ENCODE data around the gene TLCD1. TPM values are rescaled to one million over a fixed set of nuclear protein-coding genes. Genes with fewer than 3 reads are reported as not detected.
A peak's percentile ranks its signal among the peaks of the same experiment; 100 is the strongest.
"Not testable (repeated sequence)": the region's sequence is repeated elsewhere in the genome, so short reads cannot be mapped to it uniquely, and the experiment has no call there.

Gene TLCD1
- polyA plus RNA-seq, 6 donors from 2014 or later: 0.93 to 1.2 TPM; not detected in 4

DNA sequence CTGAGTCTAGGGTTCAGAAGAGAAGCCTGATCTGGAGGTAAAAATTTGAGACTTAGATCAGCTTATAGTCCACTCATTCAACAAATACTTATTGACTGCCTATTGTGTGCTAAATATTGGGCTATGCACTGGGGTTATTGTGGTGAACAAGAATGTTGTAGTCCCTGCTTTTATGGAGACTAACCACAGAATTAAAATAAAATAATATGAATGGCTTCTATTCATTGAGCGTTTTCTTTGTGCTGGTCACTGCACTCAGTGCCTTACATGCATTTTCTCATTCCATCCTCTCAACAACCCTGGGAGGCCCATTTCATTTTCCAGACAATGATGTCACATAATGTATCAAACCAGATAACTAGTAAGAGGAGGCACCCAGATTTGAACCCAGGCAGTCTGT is 7.3 kb upstream of the TLCD1 start:
- Mint-ChIP-seq H3K36me3 (peaks cover 0 to under 1% of the 10 kb centered on the region in 2 donors), H3K9me3 (no peaks in the 10 kb centered on the region), H3K27ac (peak overlapping the region in 2 of 6 donors; percentile 22 to 54), H3K4me1 (peaks cover 26 to 69% (median 58%) of the 10 kb centered on the region in 3 donors), H3K4me3 (peak overlapping the region in 3 of 8 donors; percentile 13 to 51 (median 37)), H3K27me3 (no peaks in the 10 kb centered on the region)
- DNase-seq (no peak), ATAC-seq (ENCODE audit: low read depth in 2 of 2) (no peak)

DNA sequence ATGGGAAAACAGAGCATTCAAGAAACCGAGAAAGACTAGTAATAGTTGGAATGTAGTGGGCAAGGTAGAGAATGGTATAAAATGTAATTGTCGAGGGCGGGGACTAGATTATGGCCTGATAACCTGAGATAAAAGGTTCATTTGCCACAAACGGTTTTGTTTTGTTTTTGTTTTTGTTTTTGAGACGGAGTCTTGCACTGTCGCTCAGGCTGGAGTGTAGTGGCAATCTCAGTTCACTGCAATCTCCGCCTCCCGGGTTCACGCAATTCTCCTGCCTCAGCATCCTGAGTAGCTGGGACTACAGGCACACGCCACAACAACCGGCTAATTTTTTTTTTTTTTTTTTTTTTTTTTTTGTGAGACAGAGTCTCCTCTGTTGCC is 3.9 kb upstream of the TLCD1 start:
- Mint-ChIP-seq H3K9me3 (no peaks in the 10 kb centered on the region), H3K27me3 (no peaks in the 10 kb centered on the region), H3K4me1 (peaks cover 47 to 62% (median 62%) of the 10 kb centered on the region in 3 donors), H3K4me3 (peak overlapping the region in 5 of 8 donors; percentile 18 to 100 (median 97)), H3K36me3 (no peaks in the 10 kb centered on the region), H3K27ac (peak overlapping the region in 5 of 6 donors; percentile 17 to 100 (median 82))
- ATAC-seq (ENCODE audit: low read depth in 2 of 2) (no peak), DNase-seq (no peak)

DNA sequence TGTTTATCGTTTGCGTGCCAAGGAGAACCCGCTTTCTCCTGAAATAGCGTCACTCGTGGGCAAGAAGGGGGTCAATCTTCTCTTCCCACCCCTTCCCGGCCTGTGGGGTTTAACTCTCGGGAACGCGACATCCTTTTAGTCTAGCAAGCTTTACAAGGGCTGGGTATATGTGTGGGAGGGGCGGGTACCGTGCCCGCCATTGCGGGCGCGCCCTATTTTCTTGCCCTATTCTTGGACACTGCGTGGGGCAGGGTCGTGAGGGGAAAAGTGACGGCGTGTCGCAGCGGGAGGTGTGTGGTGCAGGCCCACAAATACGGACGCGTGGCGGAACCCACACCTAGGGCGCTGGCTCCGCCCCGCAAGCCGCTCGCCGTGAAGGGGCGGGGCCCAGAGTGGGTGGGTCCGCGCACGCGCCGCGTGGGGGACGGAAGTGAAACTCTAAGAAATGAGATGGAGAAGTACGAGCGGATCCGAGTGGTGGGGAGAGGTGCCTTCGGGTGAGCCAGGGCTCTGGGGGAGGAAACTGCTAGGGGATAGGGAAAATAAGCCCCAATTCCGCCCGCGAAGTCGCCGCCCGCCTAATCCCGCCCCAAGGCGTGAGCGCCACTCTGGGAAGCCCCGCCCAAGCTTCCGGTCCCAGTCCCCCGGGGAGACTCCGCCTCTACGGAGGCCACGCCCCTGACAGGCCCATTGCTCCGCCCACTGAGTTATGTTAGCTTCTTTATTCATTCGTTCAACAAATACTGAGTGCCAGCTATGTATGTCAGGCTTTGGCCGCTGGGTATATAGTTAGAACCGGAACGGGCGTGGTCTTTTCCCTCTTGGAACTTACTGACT is 2.5 kb upstream of the TLCD1 start, which contains the start of gene NEK8:
Gene NEK8 (plus strand): TSS at position 425 of the 837 bp plus-strand sequence. CDS start 26 bp downstream, at position 451.
- Mint-ChIP-seq H3K27me3 (no peaks in the 10 kb centered on the region), H3K27ac (peak within 1 kb of the TSS; percentile 99 to 100 (median 100)), H3K4me3 (peak within 1 kb of the TSS; percentile 95 to 100 (median 97)), H3K4me1 (peaks cover 55 to 61% (median 57%) of the 10 kb centered on the region in 3 donors), H3K9me3 (no peaks in the 10 kb centered on the region), H3K36me3 (peaks cover 6 to 10% of the 10 kb centered on the region in 2 donors)
- DNase-seq (peak; percentile 99), ATAC-seq (ENCODE audit: low read depth in 2 of 2) (peak; percentile 62 to 64)

DNA sequence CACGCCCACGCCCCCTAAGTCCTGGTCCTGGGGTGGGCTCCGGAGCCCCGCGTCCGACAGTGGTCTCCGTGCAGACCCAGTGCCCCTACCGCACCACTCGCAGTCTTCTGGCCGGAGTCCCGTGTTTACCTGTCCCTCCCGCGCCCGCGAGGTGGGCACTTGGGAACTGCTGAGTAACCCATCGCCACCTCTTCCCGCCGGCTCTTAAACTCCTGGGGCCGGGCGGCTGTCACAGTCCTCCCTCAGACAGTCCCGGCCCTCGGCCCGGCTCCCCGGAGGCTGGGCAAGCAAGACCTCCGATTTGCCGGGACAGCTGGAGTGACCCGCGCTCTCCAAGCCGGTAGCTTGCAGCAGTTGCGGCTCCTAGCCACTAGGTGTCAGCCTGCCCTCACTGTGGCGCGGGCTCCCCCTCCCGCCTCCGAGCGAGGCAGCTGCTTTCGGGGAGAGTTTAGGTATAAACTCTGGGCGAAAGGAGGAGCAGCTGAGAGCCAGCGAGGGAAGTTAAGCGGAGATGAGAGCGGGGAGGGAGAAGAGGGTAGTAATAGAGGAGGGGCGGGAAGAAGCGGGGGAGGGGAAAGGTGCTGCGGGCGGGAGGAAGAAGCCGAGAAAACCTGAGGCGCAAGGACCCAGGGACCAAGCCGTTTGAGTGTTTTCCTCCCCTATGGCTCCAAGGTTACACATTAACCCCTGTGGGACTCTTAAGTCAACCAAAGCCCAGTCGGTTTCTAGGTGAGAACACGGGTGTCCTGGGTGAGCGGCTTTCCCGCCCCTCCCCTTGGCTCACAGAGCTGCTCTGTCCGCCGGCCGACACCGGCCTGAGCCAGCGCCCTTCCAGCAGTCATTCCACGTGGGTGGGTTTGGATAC is 826 bp upstream of the TLCD1 start:
- H3K4me1 Mint-ChIP-seq: peaks cover 52 to 68% (median 58%) of the 10 kb centered on the region in 3 donors
- H3K27ac Mint-ChIP-seq: peak overlapping the region; percentile 99 to 100 (median 100)
- no peaks in the 10 kb centered on the region for H3K27me3 Mint-ChIP-seq
- peak overlapping the region; percentile 95 to 100 (median 97) for H3K4me3 Mint-ChIP-seq
- DNase-seq (peak; percentile 89), ATAC-seq (ENCODE audit: low read depth in 2 of 2) (peak; percentile 29 to 30)
- H3K36me3 Mint-ChIP-seq: peaks cover 6 to 10% of the 10 kb centered on the region in 2 donors
- H3K9me3 Mint-ChIP-seq: no peaks in the 10 kb centered on the region

DNA sequence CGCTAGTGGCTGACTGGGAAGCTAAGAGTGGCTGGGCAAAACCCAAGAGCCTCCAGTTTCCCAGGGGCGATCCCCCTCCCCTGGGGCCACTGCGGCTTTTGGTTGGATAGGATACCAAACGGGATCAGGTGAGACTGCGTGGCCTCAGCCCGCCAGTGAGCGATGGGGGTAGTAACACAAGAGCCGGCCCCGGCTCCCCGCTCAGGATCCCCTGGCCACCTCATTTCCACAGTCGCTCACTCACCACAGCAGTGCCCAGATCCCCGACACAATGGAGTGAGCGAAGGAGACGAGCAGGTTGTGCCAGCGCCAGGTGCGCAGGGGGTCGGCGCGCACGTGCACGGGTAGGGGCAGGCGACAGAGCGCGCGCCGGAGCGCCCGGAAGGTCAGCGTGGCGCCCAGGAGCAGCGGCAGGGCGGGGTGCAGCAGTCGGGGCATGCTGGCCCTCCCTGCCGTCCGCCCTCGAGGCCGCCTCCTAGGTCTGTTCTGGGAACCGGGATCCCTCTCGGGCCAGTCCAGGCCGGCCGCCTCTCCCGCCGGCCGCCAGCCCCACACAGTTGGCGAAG is 290 bp downstream of the TLCD1 start:
- H3K4me1 Mint-ChIP-seq: peaks cover 56 to 71% (median 59%) of the 10 kb centered on the region in 3 donors
- peak overlapping the region in 5 of 6 donors; percentile 22 to 92 (median 82) for H3K27ac Mint-ChIP-seq
- DNase-seq (no peak), ATAC-seq (ENCODE audit: low read depth in 2 of 2) (no peak)
- no peaks in the 10 kb centered on the region for H3K9me3 Mint-ChIP-seq
- H3K4me3 Mint-ChIP-seq: peak overlapping the region; percentile 80 to 100 (median 88)
- H3K27me3 Mint-ChIP-seq: no peaks in the 10 kb centered on the region
- H3K36me3 Mint-ChIP-seq: peaks cover 6 to 10% of the 10 kb centered on the region in 2 donors

DNA sequence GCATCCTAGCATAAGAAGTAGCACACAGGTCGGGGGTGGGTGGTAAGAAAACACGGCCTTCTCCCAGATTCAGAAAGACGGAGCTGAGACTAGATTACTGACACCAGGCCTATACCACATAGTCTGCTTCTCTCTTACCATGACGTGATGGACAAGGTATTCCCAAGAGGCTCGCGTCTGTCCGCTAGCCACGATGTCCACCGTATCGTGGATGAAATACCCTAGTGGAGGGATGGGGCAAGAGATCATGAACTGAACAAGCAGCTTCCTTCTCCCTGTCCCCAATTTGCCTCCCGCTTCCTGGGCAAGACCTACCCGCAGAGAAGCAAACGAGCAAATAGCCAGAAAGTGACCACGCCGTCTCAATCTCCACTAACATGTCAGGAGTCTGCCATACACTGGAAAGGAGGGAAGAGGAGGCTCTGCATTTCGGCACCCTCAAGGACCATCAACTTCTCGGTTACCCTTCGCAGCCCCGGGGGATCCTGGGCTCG is 820 bp downstream of the TLCD1 start:
- ATAC-seq (ENCODE audit: low read depth in 2 of 2): no peak
- no peaks in the 10 kb centered on the region for H3K9me3 Mint-ChIP-seq
- H3K36me3 Mint-ChIP-seq: peaks cover 10 to 11% of the 10 kb centered on the region in 2 donors
- H3K4me3 Mint-ChIP-seq: peak overlapping the region; percentile 80 to 100 (median 86)
- no peaks in the 10 kb centered on the region for H3K27me3 Mint-ChIP-seq
- H3K4me1 Mint-ChIP-seq: peaks cover 56 to 75% (median 64%) of the 10 kb centered on the region in 3 donors
- peak overlapping the region; percentile 69 to 92 (median 82) for H3K27ac Mint-ChIP-seq
- no peak for DNase-seq

DNA sequence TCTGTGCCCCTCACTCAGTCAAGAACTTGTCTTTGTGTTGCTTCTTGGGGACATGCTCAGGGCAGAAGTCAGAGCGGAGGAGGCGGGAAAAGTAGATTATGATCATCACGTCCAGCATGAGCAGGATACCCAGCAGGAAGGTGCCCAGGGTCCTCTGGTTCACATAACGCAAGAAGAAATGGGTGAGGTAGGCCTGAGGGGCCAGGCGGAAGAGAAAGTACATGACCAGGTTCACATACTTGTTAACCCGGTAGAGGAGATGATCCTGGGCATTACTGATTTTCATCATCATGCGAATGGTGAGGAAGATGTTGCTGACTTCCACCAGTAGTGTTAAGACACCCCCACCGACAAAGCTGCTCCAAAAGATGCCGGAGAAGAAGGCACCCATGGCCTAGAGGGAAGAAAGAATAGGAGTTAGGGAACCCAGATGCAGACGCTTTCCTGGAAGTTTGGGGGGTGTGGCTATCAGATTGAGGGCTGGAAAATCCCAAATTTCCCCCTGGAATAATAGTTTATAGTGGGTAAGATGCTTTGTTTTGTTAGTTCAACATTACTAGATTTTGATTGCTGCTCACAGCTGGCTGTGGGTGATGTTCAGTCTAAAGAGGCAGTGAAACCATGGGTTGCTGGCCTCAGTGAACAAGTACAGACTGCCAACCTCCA is 1.4 kb downstream of the TLCD1 start:
- no peak for DNase-seq
- peaks cover 10 to 16% of the 10 kb centered on the region in 2 donors for H3K36me3 Mint-ChIP-seq
- H3K27me3 Mint-ChIP-seq: no peaks in the 10 kb centered on the region
- H3K4me3 Mint-ChIP-seq: peak overlapping the region; percentile 80 to 100 (median 86)
- ATAC-seq (ENCODE audit: low read depth in 2 of 2): no peak
- H3K9me3 Mint-ChIP-seq: no peaks in the 10 kb centered on the region
- peak overlapping the region; percentile 16 to 92 (median 80) for H3K27ac Mint-ChIP-seq
- peaks cover 58 to 77% (median 65%) of the 10 kb centered on the region in 3 donors for H3K4me1 Mint-ChIP-seq

DNA sequence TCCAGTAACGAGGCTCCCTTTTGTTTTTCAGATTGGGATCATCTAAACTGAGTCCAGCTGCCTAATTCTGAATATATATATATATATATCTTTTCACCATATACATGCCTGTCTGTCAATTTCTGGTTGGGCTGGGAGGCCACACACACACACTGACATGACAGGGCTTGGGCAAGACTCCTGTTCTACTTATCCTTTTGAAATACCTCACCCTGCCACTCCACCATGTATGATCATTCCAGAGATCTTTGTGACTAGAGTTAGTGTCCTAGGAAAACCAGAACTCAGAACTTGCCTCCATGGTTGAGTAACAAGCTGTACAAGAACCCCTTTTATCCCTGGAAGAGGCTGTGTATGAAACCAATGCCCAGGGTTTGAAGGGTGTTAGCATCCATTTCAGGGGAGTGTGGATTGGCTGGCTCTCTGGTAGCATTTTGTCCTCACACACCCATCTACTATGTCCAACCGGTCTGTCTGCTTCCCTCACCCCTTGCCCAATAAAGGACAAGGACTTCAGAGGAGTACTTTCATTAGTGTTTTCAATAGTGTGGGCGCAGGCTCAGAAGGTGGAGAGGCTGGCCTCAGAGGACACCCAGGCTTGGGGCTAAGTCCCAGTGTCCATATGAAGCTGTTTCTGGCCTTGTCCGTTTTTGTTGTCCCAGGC is 2.1 kb downstream of the TLCD1 start:
- H3K36me3 Mint-ChIP-seq: peaks cover 10 to 16% of the 10 kb centered on the region in 2 donors
- not testable (repeated sequence) for H3K9me3 Mint-ChIP-seq; ATAC-seq (ENCODE audit: low read depth in 2 of 2); H3K27me3 Mint-ChIP-seq; DNase-seq
- peak overlapping the region in 3 of 6 donors; percentile 57 to 92 (median 84) for H3K27ac Mint-ChIP-seq
- peak overlapping the region in 5 of 8 donors; percentile 61 to 100 (median 84) for H3K4me3 Mint-ChIP-seq
- peaks cover 59 to 75% (median 65%) of the 10 kb centered on the region in 3 donors for H3K4me1 Mint-ChIP-seq

DNA sequence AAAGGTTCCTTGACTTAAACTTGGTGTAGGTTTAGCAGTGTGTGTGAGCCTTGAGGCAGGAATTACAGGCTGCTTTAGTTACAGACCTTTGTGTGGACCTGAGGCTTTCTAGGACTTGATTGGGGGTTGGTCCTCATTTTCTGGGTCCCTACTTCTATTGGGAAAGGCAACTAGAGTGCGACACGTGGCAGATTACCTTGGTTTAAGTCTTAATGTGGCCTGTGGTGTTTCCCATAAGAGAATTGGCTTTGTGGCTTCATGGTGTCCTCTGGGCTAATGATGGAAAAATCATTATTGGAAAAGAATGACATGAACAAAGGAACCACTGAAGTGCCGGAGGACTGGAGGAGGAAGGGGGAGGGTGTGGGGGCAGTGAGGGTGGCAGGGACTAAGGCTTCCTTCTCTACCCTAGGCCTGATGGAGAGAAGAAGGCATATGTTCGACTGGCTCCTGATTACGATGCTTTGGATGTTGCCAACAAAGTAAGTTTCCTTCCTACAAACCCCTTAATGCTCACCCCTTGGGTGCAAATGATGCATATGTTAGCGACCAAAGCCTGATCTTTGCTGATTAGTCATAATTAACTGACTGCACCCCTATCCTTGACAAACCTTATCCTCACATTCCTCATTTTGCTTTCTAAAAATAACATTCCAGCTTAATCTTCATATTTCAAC is 2.7 kb downstream of the TLCD1 start:
- ATAC-seq (ENCODE audit: low read depth in 2 of 2) (no peak), DNase-seq (no peak)
- H3K9me3 Mint-ChIP-seq: no peaks in the 10 kb centered on the region
- H3K36me3 Mint-ChIP-seq: peaks cover 10 to 16% of the 10 kb centered on the region in 2 donors
- H3K27ac Mint-ChIP-seq: peak overlapping the region in 2 of 6 donors; percentile 57 to 92
- peak overlapping the region in 6 of 8 donors; percentile 15 to 91 (median 28) for H3K4me3 Mint-ChIP-seq
- no peaks in the 10 kb centered on the region for H3K27me3 Mint-ChIP-seq
- peaks cover 59 to 74% (median 66%) of the 10 kb centered on the region in 3 donors for H3K4me1 Mint-ChIP-seq

DNA sequence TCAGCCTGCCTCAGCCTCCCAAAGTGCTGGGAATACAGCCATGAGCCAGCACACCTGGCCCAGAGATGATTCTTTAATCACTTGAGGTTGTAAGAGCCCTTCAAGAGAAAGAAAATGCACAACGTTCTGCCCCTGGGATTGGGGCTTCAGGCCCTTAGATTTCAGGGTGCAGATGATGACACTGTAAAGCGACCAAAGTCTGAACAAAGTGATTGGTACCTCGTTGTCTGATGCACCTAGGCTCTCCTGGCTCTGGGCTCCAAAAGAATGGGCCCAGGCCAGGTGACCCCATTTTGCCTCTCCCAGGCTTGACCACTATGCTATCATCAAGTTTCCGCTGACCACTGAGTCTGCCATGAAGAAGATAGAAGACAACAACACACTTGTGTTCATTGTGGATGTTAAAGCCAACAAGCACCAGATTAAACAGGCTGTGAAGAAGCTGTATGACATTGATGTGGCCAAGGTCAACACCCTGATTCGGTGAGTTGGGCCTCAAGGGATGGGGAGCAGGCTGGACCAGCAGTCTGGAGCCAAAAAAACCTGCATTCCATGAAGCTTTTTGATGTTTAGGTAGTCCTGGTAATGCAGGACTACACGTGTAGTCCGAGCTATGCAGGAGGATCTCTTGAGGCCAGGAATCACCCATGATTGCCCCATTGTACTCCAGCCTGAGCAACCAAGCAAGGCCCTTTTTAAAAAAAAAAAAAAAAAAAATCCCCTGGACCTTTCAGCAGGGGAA is 3.4 kb downstream of the TLCD1 start:
- peak overlapping the region in 5 of 8 donors; percentile 19 to 95 (median 63) for H3K4me3 Mint-ChIP-seq
- peaks cover 60 to 72% (median 66%) of the 10 kb centered on the region in 3 donors for H3K4me1 Mint-ChIP-seq
- no peak for DNase-seq

DNA sequence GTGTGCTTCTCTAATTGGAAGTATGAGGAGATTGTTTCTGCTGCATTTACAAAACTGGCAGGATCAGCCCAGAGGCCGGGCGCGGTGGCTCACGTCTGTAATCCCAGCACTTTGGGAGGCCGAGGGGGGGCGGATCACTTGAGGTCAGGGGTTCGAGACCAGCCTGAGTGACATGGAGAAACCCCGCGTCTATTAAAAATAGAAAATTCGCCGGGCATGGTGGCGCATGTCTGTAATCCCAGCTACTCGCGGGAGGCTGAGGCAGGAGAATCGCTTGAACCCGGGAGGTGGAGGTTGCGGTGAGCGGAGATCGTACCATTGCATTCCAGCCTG is 5.1 kb downstream of the TLCD1 start:
- not testable (repeated sequence) for DNase-seq; ATAC-seq (ENCODE audit: low read depth in 2 of 2); H3K27me3 Mint-ChIP-seq; H3K9me3 Mint-ChIP-seq
- Mint-ChIP-seq H3K36me3 (peaks cover 10 to 16% of the 10 kb centered on the region in 2 donors), H3K27ac (peak overlapping the region in 5 of 6 donors; percentile 91 to 99 (median 98)), H3K4me3 (peak overlapping the region; percentile 92 to 100 (median 99)), H3K4me1 (peaks cover 49 to 66% (median 59%) of the 10 kb centered on the region in 3 donors)

More for the DNA sequence above, 3.4 kb downstream of the TLCD1 start:
- no peak for ATAC-seq (ENCODE audit: low read depth in 2 of 2)
- Mint-ChIP-seq H3K36me3 (peaks cover 10 to 16% of the 10 kb centered on the region in 2 donors), H3K27ac (peak overlapping the region in 3 of 6 donors; percentile 38 to 83 (median 70)), H3K27me3 (no peaks in the 10 kb centered on the region), H3K9me3 (no peaks in the 10 kb centered on the region)
